Measurements from ENCODE around the gene BTD.

Gene BTD

GRCh38 chr3:15636028-15636709 is 34.6 kb downstream of the BTD start:
- no peak for DNase-seq (ENCODE audit: low read depth, low spot score)

GRCh38 chr3:15637131-15637951 is 35.8 kb downstream of the BTD start:
- no peak for DNase-seq (ENCODE audit: low read depth, low spot score)

DNA sequence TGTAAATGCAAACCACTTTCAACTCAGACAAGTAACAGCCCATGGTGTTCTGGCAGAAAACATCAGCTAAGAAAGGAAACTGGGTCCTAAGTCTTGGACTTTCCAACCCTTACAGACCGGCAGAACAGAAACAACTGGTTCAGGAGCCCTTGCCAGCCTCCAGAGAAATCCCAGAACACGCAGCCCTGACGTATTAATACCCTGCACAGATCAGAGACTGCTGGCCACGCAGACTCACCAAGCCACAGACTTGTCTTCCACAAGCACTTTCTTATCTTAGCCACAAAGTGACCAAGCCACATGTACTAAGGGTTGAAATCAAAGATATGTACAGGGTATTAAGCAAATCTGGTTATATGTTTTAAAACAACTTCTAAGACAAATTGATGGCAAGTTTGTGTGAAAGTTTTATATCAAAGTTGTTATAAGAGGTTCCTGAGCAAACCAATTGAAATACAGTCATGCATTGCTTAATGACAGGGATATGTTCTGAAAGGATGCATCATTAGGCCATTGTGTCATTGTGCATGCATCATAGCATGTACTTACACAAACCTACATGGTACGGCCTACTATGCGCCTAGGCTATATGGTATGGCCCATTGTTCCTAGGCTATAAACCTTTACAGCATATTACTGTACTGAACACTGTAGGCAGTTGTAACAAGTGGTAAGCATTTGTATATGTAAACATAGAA is 36.8 kb downstream of the BTD start:
- DNase-seq (ENCODE audit: low read depth, low spot score) = no peak

- no peak for DNase-seq (ENCODE audit: low read depth, low spot score)
Observed at GRCh38 chr3:15638891-15639262, 37.3 kb downstream of the BTD start.

DNA sequence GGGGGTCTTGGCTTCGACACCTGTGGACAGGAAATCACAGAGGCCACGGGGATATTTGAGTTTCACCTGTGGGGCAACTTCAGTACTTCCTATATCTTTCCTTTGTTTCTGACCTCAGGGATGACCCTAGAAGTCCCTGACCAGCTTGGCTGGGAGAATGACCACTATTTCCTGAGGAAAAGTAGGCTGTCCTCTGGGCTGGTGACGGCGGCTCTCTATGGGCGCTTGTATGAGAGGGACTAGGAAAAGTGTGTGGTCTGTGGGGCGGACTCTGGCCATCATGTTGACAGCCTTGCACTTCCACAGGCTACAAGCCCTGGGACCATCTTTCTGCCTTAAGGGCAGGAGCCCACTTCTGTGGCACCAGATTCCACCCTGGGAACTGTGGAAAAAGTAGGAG is 43.7 kb downstream of the BTD start:
- no peak for DNase-seq (ENCODE audit: low read depth, low spot score)

DNA sequence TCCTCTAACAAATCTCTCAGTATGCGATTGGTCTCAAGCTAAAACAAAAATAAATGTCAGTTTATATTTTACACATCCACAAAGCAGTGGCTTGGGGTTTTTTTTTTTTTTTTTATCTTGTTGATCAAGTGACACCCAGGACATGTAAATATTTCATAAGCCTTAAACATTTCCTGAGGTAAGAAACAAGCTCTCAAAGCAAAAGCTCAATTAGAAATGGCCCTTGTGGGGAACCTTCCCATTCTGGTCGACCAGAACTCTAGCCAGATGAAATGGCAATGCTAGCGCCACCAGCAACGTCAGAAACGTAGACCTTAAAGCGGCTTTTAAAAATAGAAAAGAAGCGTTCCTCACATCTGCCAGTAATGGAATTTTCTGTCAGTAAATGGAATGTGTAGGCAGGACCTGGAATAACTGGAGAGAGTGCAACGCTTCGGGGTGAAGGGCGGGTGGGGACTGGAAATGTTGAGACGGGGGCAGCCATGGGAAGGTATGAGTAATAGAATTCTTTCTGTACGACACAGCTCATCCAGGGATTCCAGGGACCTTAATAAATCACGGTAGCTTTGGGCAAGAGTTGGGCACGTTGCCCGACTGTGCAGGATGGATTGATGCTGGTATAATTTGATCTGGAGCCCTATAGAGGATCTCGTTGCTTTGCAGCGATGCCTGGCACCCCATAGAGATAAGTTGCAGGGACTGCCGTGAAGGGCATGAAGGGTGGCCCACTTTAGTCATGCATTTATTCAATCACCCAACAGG is 44.4 kb downstream of the BTD start:
- no peak for DNase-seq (ENCODE audit: low read depth, low spot score)

DNA sequence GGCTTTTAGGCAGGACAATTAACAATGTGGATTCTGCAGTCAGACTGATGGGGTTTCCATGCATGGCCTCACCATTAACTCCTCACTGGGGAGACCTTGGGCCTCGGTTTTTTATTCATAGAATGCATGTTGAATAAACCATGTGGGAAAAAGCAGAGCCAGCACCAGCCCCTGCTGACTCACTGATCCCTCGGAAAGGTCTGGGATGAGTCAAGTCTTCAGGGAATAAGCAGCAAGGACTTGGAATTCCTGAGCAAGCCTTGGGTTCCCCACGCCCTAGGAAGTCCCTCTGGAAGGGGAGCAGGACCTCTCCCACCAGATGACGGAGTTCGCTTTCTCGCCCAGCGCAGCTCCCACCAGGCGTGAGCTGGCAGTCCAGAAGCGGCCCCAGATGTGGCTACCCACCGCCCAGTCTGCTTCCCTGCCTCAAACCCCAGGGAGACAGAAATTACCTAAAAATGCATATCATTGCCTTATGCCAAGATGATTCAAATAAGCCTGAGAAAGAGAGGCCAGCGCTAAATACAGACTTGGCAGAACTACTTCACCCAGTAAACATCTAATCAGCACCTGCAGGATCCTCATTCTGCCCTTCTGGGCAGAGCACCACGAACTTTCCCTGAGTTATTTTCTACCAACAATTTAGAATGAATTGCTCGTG is 45.4 kb downstream of the BTD start:
- peak; percentile 98 for DNase-seq (ENCODE audit: low read depth, low spot score)

- DNase-seq (ENCODE audit: low read depth, low spot score) = peak; percentile 77
Observed at GRCh38 chr3:15647611-15648167, 46.1 kb downstream of the BTD start.

GRCh38 chr3:15649341-15649740 is 47.8 kb downstream of the BTD start:
- DNase-seq (ENCODE audit: low read depth, low spot score) = no peak

DNA sequence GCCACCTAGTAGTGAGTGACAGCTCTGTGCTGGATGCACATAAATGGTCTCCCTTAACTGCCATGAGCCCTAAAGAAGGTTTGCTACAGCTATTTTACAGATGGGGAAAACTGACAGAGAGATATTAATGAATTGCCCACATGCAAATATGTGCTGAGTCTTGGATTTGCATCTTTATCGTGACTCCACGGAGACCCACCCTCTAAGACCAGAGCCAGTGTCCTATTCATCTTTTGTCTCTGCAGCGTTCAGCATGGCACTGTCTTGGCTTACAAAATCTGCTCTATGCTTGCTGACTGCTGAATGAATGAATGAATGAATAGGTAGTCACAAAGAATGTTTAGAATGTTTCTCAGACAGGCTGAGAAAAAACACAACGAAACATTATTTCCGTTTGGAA is 48.3 kb downstream of the BTD start:
- DNase-seq (ENCODE audit: low read depth, low spot score) = no peak

- no peak for DNase-seq (ENCODE audit: low read depth, low spot score)
Observed at GRCh38 chr3:15651396-15651795, 49.9 kb downstream of the BTD start.

DNA sequence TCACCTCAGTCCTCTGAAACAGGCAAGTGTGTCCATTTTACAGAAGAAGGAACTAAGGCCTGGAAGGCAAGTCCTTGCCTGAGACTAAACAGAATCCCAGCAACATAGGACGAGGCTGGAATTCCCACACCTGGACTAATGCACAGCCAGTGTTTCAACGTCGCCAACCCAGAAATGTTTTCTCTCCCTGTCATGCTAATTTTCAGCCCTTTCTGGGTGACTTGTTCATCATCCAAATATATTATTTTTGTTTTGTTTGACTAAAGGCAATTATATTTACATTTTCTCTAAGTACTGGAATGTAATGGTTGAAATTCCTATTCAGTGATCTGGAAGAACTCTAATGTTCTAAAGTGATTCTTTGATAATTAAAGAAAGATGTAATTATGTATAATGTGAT is 51.8 kb downstream of the BTD start:
- no peak for DNase-seq (ENCODE audit: low read depth, low spot score)

GRCh38 chr3:15654127-15654526 is 52.6 kb downstream of the BTD start:
- DNase-seq (ENCODE audit: low read depth, low spot score) = no peak

GRCh38 chr3:15654891-15655290 is 53.3 kb downstream of the BTD start:
- no peak for DNase-seq (ENCODE audit: low read depth, low spot score)

GRCh38 chr3:15656342-15656741 is 54.8 kb downstream of the BTD start:
- no peak for DNase-seq (ENCODE audit: low read depth, low spot score)

GRCh38 chr3:15657016-15657415 is 55.5 kb downstream of the BTD start:
- DNase-seq (ENCODE audit: low read depth, low spot score) = no peak

- no peak for DNase-seq (ENCODE audit: low read depth, low spot score)
Observed at GRCh38 chr3:15659254-15659975, 57.9 kb downstream of the BTD start.

DNA sequence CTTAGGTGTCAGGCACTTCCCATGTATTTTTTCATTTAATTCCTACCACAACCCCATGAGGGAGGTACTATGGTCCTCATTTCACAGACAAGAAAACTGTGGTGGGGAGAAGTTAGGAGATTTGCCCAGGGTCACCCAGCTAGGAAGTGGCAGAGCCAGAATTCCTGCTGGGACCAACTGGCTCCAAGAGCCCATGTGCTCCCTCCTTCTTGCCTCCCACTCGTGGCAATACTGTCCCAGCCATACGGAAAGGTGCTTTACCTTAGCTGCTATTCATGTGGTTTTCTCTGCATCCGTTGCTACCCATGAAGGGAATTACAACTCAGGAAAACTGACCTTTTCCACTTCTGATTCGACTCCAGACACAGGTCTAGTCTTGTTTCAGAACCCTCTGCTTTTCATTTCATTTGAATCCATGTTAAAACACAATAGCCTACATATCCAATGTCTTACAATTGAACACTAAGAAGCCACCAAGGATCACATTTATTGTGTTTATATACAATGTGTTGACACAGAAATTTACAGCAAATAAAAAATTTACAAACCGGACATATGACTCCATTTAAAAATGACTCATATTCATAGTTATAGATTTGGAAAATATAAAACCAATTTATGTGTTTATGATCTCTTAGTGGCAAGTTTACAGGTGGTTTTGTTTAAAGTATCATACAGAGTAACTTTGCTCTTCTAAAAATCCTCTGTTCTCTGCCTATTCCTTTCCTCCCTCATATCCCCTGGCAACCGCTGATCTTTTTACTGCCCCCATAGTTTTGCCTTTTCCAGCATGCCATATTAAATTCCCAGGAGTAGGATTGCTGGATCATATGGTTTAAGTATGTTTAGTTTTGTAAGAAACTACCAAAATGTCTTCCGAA is 58.8 kb downstream of the BTD start:
- no peak for DNase-seq (ENCODE audit: low read depth, low spot score)

- no peak for DNase-seq (ENCODE audit: low read depth, low spot score)
Observed at GRCh38 chr3:15664144-15664543, 62.6 kb downstream of the BTD start.

All from smooth muscle cell of the brain vasculature (primary cell).